ENCODE measurements around the gene PTPRA. TPM values are rescaled to one million over a fixed set of nuclear protein-coding genes. Genes with fewer than 3 reads are reported as not detected.

PTPRA gene
- total and polyA plus RNA-seq, 2 donors (not counting 3 experiments of a cell fraction or from before 2014, with no cell fraction given) = 43.2 to 53.4 TPM

GRCh38 chr20:2921506-2921905, 48.2 kb downstream of the PTPRA start:
- Histone ChIP-seq H3K27me3 (ENCODE audit: control insufficient read depth in 2 of 2, insufficient read depth in 2 of 2, low read length in 2 of 2) (no peaks in the 10 kb centered on the region), H3K36me3 (ENCODE audit: control insufficient read depth in 2 of 2, extremely low read depth in 1 of 2, insufficient read depth in 2 of 2, low read length in 2 of 2) (peaks cover 0 to 4% of the 10 kb centered on the region in 2 experiments), H4K20me1 (replicated peaks; ENCODE audit: control insufficient read depth, extremely low read depth, insufficient read depth, low read length) (peaks cover 6% of the 10 kb centered on the region), H3K27ac (ENCODE audit: insufficient read depth, low read depth, low read length) (no peak overlapping the region), H3K9ac (replicated peaks; ENCODE audit: extremely low read depth, insufficient read depth, low read length) (no peak overlapping the region), H3K9me1 (replicated peaks; ENCODE audit: control insufficient read depth, extremely low read depth, insufficient read depth, low read length) (no peaks in the 10 kb centered on the region), H3K4me3 (replicated peaks in 1 of 3; ENCODE audit: insufficient read depth in 1 of 3, low read depth in 1 of 3, low read length in 3 of 3) (no peak overlapping the region), H3K79me2 (ENCODE audit: control insufficient read depth, insufficient read depth, low read length) (peaks cover 24% of the 10 kb centered on the region), H3K4me2 (ENCODE audit: insufficient read depth, low read length) (no peak overlapping the region), H2AFZ (ENCODE audit: low read depth, low read length) (no peak overlapping the region), H3K4me1 (ENCODE audit: control insufficient read depth, extremely low read depth, insufficient read depth, low read length) (peaks cover 6% of the 10 kb centered on the region), H3K9me3 (replicated peaks; ENCODE audit: control insufficient read depth, insufficient read depth, low read length) (no peaks in the 10 kb centered on the region)
- dilution Hi-C loops (cut with MboI; ENCODE audit: extremely low pct_ligation_motif_present, low sequenced_read_pairs) (no loop called here), intact Hi-C loops (cut with micrococcal nuclease) (no loop called here)
- DNase-seq (ENCODE audit: low read depth, low spot score) (no peak), FAIRE-seq (no peak)
- BruUV-seq (replicated peaks) = no TSS peak
- POLR2A ChIA-PET = no interaction called here
- TF ChIP-seq GATA2 (IDR thresholded peaks at IDR 0.05; ENCODE audit: insufficient read depth, insufficient read length, low read depth, low read length) (no peak), POLR2A (IDR thresholded peaks at IDR 0.05; ENCODE audit: low read depth, low read length) (no peak), POLR2AphosphoS5 (IDR thresholded peaks at IDR 0.05; ENCODE audit: insufficient read depth, low read depth, low read length) (no peak)
- CTCF ChIA-PET = no interaction called here

GRCh38 chr20:2922957-2923356, 49.7 kb downstream of the PTPRA start:
- H3K9ac ChIP-seq (replicated peaks; ENCODE audit: extremely low read depth, insufficient read depth, low read length) = no peak overlapping the region
- H3K4me2 ChIP-seq (ENCODE audit: insufficient read depth, low read length) = no peak overlapping the region
- no peaks in the 10 kb centered on the region for H3K9me1 ChIP-seq (replicated peaks; ENCODE audit: control insufficient read depth, extremely low read depth, insufficient read depth, low read length)
- peaks cover 6% of the 10 kb centered on the region for H4K20me1 ChIP-seq (replicated peaks; ENCODE audit: control insufficient read depth, extremely low read depth, insufficient read depth, low read length)
- peaks cover 0 to 4% of the 10 kb centered on the region in 2 experiments for H3K36me3 ChIP-seq (ENCODE audit: control insufficient read depth in 2 of 2, extremely low read depth in 1 of 2, insufficient read depth in 2 of 2, low read length in 2 of 2)
- no peak for DNase-seq (ENCODE audit: low read depth, low spot score)
- no peak overlapping the region for H3K27ac ChIP-seq (ENCODE audit: insufficient read depth, low read depth, low read length)
- TF ChIP-seq CTCF (IDR thresholded peaks at IDR 0.05; ENCODE audit: extremely low read depth in 1 of 2, insufficient read depth in 1 of 2, low read depth in 1 of 2, low read length in 2 of 2) = no peak
- TF ChIP-seq MAX (IDR thresholded peaks at IDR 0.05; ENCODE audit: insufficient read depth, insufficient read length) = no peak
- TF ChIP-seq POLR2AphosphoS5 (IDR thresholded peaks at IDR 0.05; ENCODE audit: insufficient read depth, low read depth, low read length) = no peak
- no peak for TF ChIP-seq MYC (IDR thresholded peaks at IDR 0.05; ENCODE audit: low read depth, low read length)
- no peak for TF ChIP-seq GATA2 (IDR thresholded peaks at IDR 0.05; ENCODE audit: insufficient read depth, insufficient read length, low read depth, low read length)
- TF ChIP-seq EZH2 (IDR thresholded peaks at IDR 0.05; ENCODE audit: borderline replicate concordance, low read depth, low read length, severe bottlenecking) = no peak
- no peak for TF ChIP-seq JUN (IDR thresholded peaks at IDR 0.05; ENCODE audit: borderline replicate concordance, insufficient read depth, insufficient read length, low read depth)
- no peak for TF ChIP-seq FOS (IDR thresholded peaks at IDR 0.05; ENCODE audit: borderline replicate concordance, insufficient read depth, low read length)
- TF ChIP-seq POLR2A (IDR thresholded peaks at IDR 0.05; ENCODE audit: low read depth, low read length) = no peak
- ChIA-PET POLR2A (interaction anchor here (0.6 kb wide), 1 partner anchor 133 kb away, joined by 3 read pairs; no protein-coding TSS in a partner anchor), CTCF (interaction anchor here (0.9 to 1.3 kb wide), 3 partner anchors 57 to 71 kb away, joined by 3 read pairs; no protein-coding TSS in a partner anchor)
- no peak overlapping the region for H2AFZ ChIP-seq (ENCODE audit: low read depth, low read length)
- peaks cover 5% of the 10 kb centered on the region for H3K4me1 ChIP-seq (ENCODE audit: control insufficient read depth, extremely low read depth, insufficient read depth, low read length)
- dilution Hi-C loops (cut with MboI; ENCODE audit: extremely low pct_ligation_motif_present, low sequenced_read_pairs) (no loop called here), intact Hi-C loops (cut with micrococcal nuclease) (no loop called here)
- H3K9me3 ChIP-seq (replicated peaks; ENCODE audit: control insufficient read depth, insufficient read depth, low read length) = no peaks in the 10 kb centered on the region
- BruUV-seq (replicated peaks) = no TSS peak
- FAIRE-seq = no peak
- H3K79me2 ChIP-seq (ENCODE audit: control insufficient read depth, insufficient read depth, low read length) = peaks cover 18% of the 10 kb centered on the region
- no peak overlapping the region for H3K4me3 ChIP-seq (replicated peaks in 1 of 3; ENCODE audit: insufficient read depth in 1 of 3, low read depth in 1 of 3, low read length in 3 of 3)
- H3K27me3 ChIP-seq (ENCODE audit: control insufficient read depth in 2 of 2, insufficient read depth in 2 of 2, low read length in 2 of 2) = no peaks in the 10 kb centered on the region

All from endothelial cell of umbilical vein (primary cell).